Endothelial cell of umbilical vein (primary cell): Measurements from ENCODE around the gene SPON1. TPM values are rescaled to one million over a fixed set of nuclear protein-coding genes. Genes with fewer than 3 reads are reported as not detected.
"Not testable (repeated sequence)": the region's sequence is repeated elsewhere in the genome, so short reads cannot be mapped to it uniquely, and the experiment has no call there.

ENCODE experiments used
- BruUV-seq: library from RNA; stranded (reverse); fragments of 400-500 nt; replicated peaks from 2 replicates; lab custom pipeline; 2021; lab: Mats Ljungman, UMichigan
- CTCF ChIA-PET: fragments of 300-600, 350-600 bp; sonication (Branson Sonifier 250); formaldehyde crosslinking; loops from one replicate; lab custom pipeline; 2021; ENCODE audit warnings: antibody characterized with exemption, inconsistent platforms; lab: Charles Lee
- POLR2A ChIA-PET: fragments of 300-600, 350-600 bp; sonication (Branson Sonifier 250); formaldehyde crosslinking; loops from one replicate; lab custom pipeline; 2021; ENCODE audit warnings: antibody characterized with exemption, inconsistent platforms; lab: Charles Lee
- DNase-seq: peaks from one replicate; pipeline ENCODE4 v3.0.0-alpha.2; 2011; ENCODE audit warnings: low read depth, low spot score
- FAIRE-seq: peaks from 2 replicates; lab custom pipeline; 2011; peaks lifted over from hg19 to GRCh38; lab: Jason Lieb, UNC
- H2AFZ ChIP-seq: 2 replicates; pipeline ENCODE4 v1.6.0; 2012; ENCODE audit warnings: low read depth, low read length, control low read depth, inconsistent platforms
- H3K27ac ChIP-seq: 2 replicates; pipeline ENCODE4 v1.5.1; 2011; ENCODE audit warnings: low read depth, mild to moderate bottlenecking, control low read depth, low read length, moderate library complexity; ENCODE audit not compliant: insufficient read depth
- H3K27me3 ChIP-seq, 2 experiments: 2 replicates each; pipeline versions ENCODE4 v1.6.0 to v1.6.1; 2011; ENCODE audit warnings: low read length in 2 of 2, mixed read lengths in 1 of 2; ENCODE audit not compliant: control insufficient read depth in 2 of 2, insufficient read depth in 2 of 2
- H3K36me3 ChIP-seq, 2 experiments: 2 replicates in 1 of 2; 3 replicates in 1 of 2; pipeline ENCODE4 v1.5.1; 2011; ENCODE audit warnings: low read length in 2 of 2, mild to moderate bottlenecking in 1 of 2, moderate library complexity in 1 of 2; ENCODE audit not compliant: control insufficient read depth in 2 of 2, insufficient read depth in 2 of 2; ENCODE audit errors: extremely low read depth in 1 of 2
- H3K4me1 ChIP-seq: 3 replicates; pipeline ENCODE4 v1.5.1; 2011; ENCODE audit warnings: mild to moderate bottlenecking, low read length; ENCODE audit not compliant: control insufficient read depth, insufficient read depth; ENCODE audit errors: extremely low read depth
- H3K4me2 ChIP-seq: 2 replicates; pipeline ENCODE4 v1.6.1; 2011; ENCODE audit warnings: low read length, control low read depth, mixed read lengths; ENCODE audit not compliant: insufficient read depth
- H3K4me3 ChIP-seq, 3 experiments: fragments of 200-600 bp in 1 of 3; sonication (generic), shearing (Covaris generic) in 1 of 3; replicated peaks in 1 of 3; 2 replicates each; pipeline ENCODE4 v1.5.1; 2011 to 2016; ENCODE audit warnings: control low read depth in 3 of 3, low read length in 3 of 3, mild to moderate bottlenecking in 2 of 3, inconsistent platforms in 1 of 3, low read depth in 1 of 3, moderate library complexity in 1 of 3; ENCODE audit not compliant: insufficient read depth in 1 of 3
- H3K79me2 ChIP-seq: 2 replicates; pipeline ENCODE4 v1.6.0; 2012; ENCODE audit warnings: low read length, inconsistent platforms; ENCODE audit not compliant: control insufficient read depth, insufficient read depth
- H3K9ac ChIP-seq: replicated peaks from 2 replicates; pipeline ENCODE3; 2011; ENCODE audit warnings: low read length, control low read depth; ENCODE audit not compliant: insufficient read depth; ENCODE audit errors: extremely low read depth
- H3K9me1 ChIP-seq: replicated peaks from 3 replicates; pipeline ENCODE4 v1.6.0; 2011; ENCODE audit warnings: mild to moderate bottlenecking, low read length; ENCODE audit not compliant: control insufficient read depth, insufficient read depth; ENCODE audit errors: extremely low read depth
- H3K9me3 ChIP-seq: replicated peaks from 2 replicates; pipeline ENCODE4 v1.5.1; 2012; ENCODE audit warnings: low read length, inconsistent platforms; ENCODE audit not compliant: control insufficient read depth, insufficient read depth
- H4K20me1 ChIP-seq: replicated peaks from 2 replicates; pipeline ENCODE3; 2011; ENCODE audit warnings: mild to moderate bottlenecking, low read length; ENCODE audit not compliant: control insufficient read depth, insufficient read depth; ENCODE audit errors: extremely low read depth
- CTCF ChIP-seq, 2 donors: IDR thresholded peaks; 1 replicate in 1 of 2; 2 replicates in 1 of 2; pipeline ENCODE4 v1.5.1; 2011; ENCODE audit warnings: low read length in 2 of 2, mild to moderate bottlenecking in 2 of 2, moderate library complexity in 2 of 2, control low read depth in 1 of 2, inconsistent platforms in 1 of 2, low read depth in 1 of 2; ENCODE audit not compliant: insufficient read depth in 1 of 2; ENCODE audit errors: extremely low read depth in 1 of 2
- EZH2 ChIP-seq: IDR thresholded peaks from 2 replicates; pipeline ENCODE4 v1.6.1; 2012; ENCODE audit warnings: borderline replicate concordance, low read depth, mild to moderate bottlenecking, moderate library complexity, low read length, inconsistent platforms; ENCODE audit not compliant: severe bottlenecking
- FOS ChIP-seq: IDR thresholded peaks from 2 replicates; pipeline ENCODE4 v1.6.1; 2011; ENCODE audit warnings: mild to moderate bottlenecking, low read length, moderate library complexity, borderline replicate concordance; ENCODE audit not compliant: insufficient read depth
- GATA2 ChIP-seq: IDR thresholded peaks from 2 replicates; pipeline ENCODE4 v1.7.0; 2011; ENCODE audit warnings: low read depth, mild to moderate bottlenecking, moderate library complexity, mixed read lengths, low read length; ENCODE audit not compliant: insufficient read length, insufficient read depth
- JUN ChIP-seq: IDR thresholded peaks from 2 replicates; pipeline ENCODE4 v1.6.1; 2011; ENCODE audit warnings: borderline replicate concordance, low read depth; ENCODE audit not compliant: insufficient read length, insufficient read depth
- MAX ChIP-seq: IDR thresholded peaks from 2 replicates; pipeline ENCODE4 v1.6.1; 2011; ENCODE audit not compliant: insufficient read depth, insufficient read length
- MYC ChIP-seq: IDR thresholded peaks from one replicate; pipeline ENCODE4 v1.6.1; 2011; ENCODE audit warnings: mild to moderate bottlenecking, low read depth, low read length
- POLR2A ChIP-seq: IDR thresholded peaks from 2 replicates; pipeline ENCODE4 v1.6.1; 2012; ENCODE audit warnings: low read depth, mild to moderate bottlenecking, control low read depth, low read length
- POLR2AphosphoS5 ChIP-seq: IDR thresholded peaks from 2 replicates; pipeline ENCODE4 v1.6.1; 2012; ENCODE audit warnings: low read depth, mild to moderate bottlenecking, control low read depth, low read length, moderate library complexity; ENCODE audit not compliant: insufficient read depth
- dilution Hi-C: fragments of 300-500 bp; cut with MboI; formaldehyde crosslinking; loops from one replicate; pipeline ENCODE4 v1.15.0; 2019; ENCODE audit warnings: low sequenced_read_pairs; ENCODE audit not compliant: extremely low pct_ligation_motif_present
- intact Hi-C: fragments of 100-400 bp; cut with micrococcal nuclease; formaldehyde crosslinking; loops from one replicate; pipeline ENCODE4 v1.10.0; 2022
- polyA plus RNA-seq, 4 experiments: library from polyadenylated mRNA; depleted of rRNA in 3 of 4; stranded (reverse) in 3 of 4; unstranded in 1 of 4; fragments of >200 nt; gene quantifications; 2 replicates each; pipeline versions ENCODE4 v1.2.1 to v1.2.3, GENCODE V29; 2011 to 2012; ENCODE audit warnings: missing spikeins in 1 of 4
- total RNA-seq: library from RNA; stranded (reverse); gene quantifications from 2 replicates; pipeline ENCODE4 v1.2.3, GENCODE V29; 2021

The SPON1 gene
- total and polyA plus RNA-seq, 2 donors (not counting 3 experiments of a cell fraction or from before 2014, with no cell fraction given), result 0.31 TPM; not detected in 1

- BruUV-seq, result not testable (repeated sequence)
Measured at GRCh38 chr11:13992158-13992856, 29.8 kb downstream of the SPON1 start.

GRCh38 chr11:13993096-13993765 lies 30.7 kb downstream of the SPON1 start:
- Histone ChIP-seq H3K4me3 (no peak overlapping the region), H3K79me2 (no peaks in the 10 kb centered on the region), H2AFZ (no peak overlapping the region), H3K9ac (no peak overlapping the region), H4K20me1 (no peaks in the 10 kb centered on the region), H3K36me3 (no peaks in the 10 kb centered on the region), H3K9me3 (no peaks in the 10 kb centered on the region), H3K4me2 (no peak overlapping the region), H3K4me1 (no peaks in the 10 kb centered on the region), H3K27me3 (peaks cover 1 to 2% of the 10 kb centered on the region in 2 experiments), H3K27ac (no peak overlapping the region), H3K9me1 (no peaks in the 10 kb centered on the region)
- FAIRE-seq (no peak), DNase-seq (no peak)
- intact Hi-C loops (no loop called here), dilution Hi-C loops (no loop called here)
- TF ChIP-seq JUN (no peak), FOS (no peak), GATA2 (no peak), POLR2A (no peak), CTCF (IDR thresholded peaks at IDR 0.05; ENCODE audit: extremely low read depth in 1 of 2, insufficient read depth in 1 of 2, low read depth in 1 of 2, low read length in 2 of 2) (no peak), EZH2 (no peak), MAX (no peak), POLR2AphosphoS5 (no peak), MYC (no peak)
- CTCF ChIA-PET, result no interaction called here
- BruUV-seq, result no TSS peak
- POLR2A ChIA-PET, result no interaction called here

More at GRCh38 chr11:13992158-13992856, 29.8 kb downstream of the SPON1 start:
- H3K4me3 ChIP-seq, H4K20me1 ChIP-seq, FAIRE-seq, H3K36me3 ChIP-seq, dilution Hi-C loops, intact Hi-C loops, DNase-seq, H3K27me3 ChIP-seq, H3K9me3 ChIP-seq, H3K9ac ChIP-seq, POLR2A ChIA-PET, H3K9me1 ChIP-seq, H3K4me1 ChIP-seq, H3K79me2 ChIP-seq, CTCF ChIA-PET, H3K4me2 ChIP-seq, H2AFZ ChIP-seq, H3K27ac ChIP-seq: not testable (repeated sequence)
